ENCODE data around the gene KLHL1.

Gene KLHL1

DNA sequence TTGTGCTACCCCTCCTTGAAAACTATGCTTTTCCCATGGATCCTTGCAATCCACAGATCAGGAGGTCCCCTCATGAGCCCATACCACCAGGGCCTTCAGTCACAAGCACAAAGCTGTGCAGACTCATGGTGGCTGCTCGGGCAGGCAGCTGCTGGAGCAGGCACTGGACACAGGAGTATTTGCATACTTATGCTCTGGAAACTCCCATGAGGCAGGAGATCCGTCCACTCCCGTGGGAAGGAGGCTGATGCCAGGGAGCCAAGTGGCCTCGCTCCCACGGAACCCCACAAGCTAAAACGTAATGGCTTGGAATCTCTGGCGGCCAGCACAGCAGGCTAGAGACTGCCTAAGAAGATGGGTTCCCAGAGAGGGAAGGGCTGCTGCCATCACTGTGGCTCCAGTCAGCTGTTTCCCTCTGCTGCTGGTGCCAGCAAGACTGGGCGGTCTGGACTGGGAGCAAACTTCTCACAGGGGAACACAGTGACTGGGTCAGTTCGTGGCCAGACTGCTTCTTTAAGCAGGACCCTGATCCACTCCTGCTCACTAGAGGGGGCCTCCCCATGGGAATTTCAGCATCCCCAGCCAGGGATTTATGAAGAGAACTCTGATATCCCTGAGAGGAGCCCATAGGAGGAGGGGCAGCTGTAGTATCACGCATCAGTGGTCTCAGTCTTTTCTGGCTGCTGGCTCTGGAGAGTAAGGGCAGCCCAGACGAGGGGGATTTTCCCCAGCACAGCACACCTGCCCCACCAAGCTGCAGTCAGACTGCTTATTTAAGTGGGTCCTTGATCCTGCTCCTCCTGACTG is 370.9 kb downstream of the KLHL1 start:
- DNase-seq (ENCODE audit: low read depth), result no peak
- H3K4me3 ChIP-seq (ENCODE audit: low read depth, low read length), result no peak overlapping the region
- TF ChIP-seq, protein P1, sequence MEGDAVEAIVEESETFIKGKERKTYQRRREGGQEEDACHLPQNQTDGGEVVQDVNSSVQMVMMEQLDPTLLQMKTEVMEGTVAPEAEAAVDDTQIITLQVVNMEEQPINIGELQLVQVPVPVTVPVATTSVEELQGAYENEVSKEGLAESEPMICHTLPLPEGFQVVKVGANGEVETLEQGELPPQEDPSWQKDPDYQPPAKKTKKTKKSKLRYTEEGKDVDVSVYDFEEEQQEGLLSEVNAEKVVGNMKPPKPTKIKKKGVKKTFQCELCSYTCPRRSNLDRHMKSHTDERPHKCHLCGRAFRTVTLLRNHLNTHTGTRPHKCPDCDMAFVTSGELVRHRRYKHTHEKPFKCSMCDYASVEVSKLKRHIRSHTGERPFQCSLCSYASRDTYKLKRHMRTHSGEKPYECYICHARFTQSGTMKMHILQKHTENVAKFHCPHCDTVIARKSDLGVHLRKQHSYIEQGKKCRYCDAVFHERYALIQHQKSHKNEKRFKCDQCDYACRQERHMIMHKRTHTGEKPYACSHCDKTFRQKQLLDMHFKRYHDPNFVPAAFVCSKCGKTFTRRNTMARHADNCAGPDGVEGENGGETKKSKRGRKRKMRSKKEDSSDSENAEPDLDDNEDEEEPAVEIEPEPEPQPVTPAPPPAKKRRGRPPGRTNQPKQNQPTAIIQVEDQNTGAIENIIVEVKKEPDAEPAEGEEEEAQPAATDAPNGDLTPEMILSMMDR (IDR thresholded peaks at IDR 0.05; ENCODE audit: low read depth, low read length, missing control alignments), result no peak

DNA sequence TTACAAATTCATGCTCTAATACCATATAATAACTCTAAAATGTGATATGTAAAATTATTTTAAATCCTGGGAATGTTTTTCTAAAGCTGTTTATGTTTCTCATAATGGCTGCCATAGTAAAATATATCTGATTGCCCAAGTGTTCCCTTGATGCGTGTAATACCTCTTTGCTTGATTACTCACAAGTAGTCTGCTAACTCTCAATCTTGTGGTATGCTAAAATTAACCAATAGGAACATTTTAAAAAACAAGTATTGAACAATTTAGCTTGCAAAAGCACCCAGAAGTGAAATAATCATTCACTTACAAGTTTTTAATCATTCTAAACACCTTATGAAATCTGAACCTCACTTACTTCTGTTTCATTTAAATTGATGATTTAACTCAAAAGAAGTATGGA is 386.6 kb downstream of the KLHL1 start:
- TF ChIP-seq, protein P1 (IDR thresholded peaks at IDR 0.05; ENCODE audit: low read depth, low read length, missing control alignments), result no peak
- no peak for DNase-seq (ENCODE audit: low read depth)
- no peak overlapping the region for H3K4me3 ChIP-seq (ENCODE audit: low read depth, low read length)

DNA sequence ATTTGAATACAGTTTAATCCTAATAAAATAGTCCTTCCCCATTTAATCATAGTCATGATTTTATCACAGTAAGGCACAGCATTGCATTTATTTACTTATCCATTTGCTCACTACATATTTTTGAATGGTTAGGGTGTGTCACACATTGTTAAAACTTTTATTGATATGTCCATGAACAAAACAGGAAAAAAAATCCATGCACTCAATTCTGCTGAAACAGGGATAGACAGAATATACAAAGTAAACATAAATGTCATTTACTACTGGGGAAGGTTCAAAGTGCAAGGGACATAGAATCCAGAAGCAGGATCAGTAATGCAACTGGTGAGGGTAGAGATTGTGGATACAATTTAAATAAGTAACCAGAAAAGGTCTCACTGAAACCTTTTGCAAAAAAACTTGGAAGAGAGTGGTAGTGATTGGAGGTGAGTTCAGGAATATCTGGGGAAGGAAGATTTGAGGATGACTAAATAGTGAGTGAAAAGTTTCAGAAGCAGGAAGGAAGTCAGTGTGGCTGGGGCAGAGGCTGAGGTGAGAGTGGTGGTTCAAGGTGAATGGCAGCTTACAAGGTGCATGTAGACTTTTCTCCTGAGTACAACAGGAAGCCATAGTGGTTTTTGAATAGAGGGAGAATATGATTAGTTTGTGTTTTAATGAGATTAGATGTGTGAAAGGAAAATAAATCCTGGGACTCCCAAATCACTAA is 387.8 kb downstream of the KLHL1 start:
- no peak overlapping the region for H3K4me3 ChIP-seq (ENCODE audit: low read depth, low read length)
- TF ChIP-seq, protein P1 (IDR thresholded peaks at IDR 0.05; ENCODE audit: low read depth, low read length, missing control alignments), result no peak
- DNase-seq (ENCODE audit: low read depth), result no peak

DNA sequence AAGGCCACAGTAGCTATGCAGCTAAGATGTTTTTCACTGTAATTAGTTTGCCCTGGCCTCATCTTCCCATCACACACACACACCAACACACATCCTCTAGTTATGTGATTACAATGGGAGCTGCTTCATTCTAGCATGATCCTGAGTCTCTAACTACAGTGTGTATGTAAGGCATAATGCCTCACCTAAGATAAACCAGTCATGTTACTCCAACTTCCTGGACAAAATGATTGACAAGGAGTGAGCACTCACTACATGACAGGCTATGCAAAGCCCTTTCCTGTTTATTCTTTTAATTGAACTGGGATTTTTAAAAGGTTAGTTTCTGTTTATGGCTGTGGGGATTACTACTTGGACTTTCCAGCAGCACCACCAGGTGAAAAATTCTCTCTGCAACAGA is 401.4 kb downstream of the KLHL1 start:
- TF ChIP-seq, protein P1 (IDR thresholded peaks at IDR 0.05; ENCODE audit: low read depth, low read length, missing control alignments), result no peak
- H3K4me3 ChIP-seq (ENCODE audit: low read depth, low read length), result no peak overlapping the region
- DNase-seq (ENCODE audit: low read depth), result no peak

DNA sequence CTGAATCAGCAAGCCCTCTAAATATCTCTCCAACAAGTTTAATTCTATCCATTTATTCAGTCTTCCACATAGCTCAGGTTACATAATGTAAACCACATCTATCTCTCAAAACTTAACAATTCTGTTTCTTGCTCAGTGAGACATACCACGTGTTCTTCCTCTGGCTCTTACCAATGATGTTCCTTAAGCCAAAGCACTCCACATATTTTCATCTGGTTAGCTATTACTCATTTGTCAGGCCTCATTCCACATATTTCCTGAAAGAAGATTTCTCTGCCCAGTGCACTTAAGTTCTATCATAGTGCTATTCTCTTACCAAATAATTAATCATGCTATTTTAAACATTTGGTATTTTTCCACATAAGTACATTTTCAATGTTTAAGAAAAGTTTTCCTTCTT is 403.9 kb downstream of the KLHL1 start:
- H3K4me3 ChIP-seq (ENCODE audit: low read depth, low read length), result no peak overlapping the region
- TF ChIP-seq, protein P1 (IDR thresholded peaks at IDR 0.05; ENCODE audit: low read depth, low read length, missing control alignments), result no peak
- DNase-seq (ENCODE audit: low read depth), result no peak

DNA sequence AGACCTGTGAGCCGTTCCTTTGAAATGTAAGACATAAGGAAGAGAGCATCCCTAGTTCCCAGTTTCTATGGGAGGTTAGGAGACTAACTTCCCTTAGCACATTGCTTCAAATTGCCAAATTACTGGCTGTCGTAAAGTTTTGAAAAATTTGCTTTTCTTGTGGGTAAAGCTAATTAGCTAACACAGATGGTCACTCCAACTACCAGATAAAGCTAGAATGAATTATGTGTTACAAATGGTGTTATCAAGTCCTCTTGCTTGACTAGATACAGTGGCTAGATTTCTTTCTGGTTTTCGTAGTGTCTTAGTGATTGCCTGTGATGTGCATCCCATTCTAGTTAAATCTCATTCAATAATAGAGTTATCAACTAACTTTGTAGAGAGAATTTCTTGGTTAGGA is 417.3 kb downstream of the KLHL1 start:
- DNase-seq (ENCODE audit: low read depth), result no peak
- no peak overlapping the region for H3K4me3 ChIP-seq (ENCODE audit: low read depth, low read length)
- TF ChIP-seq, protein P1 (IDR thresholded peaks at IDR 0.05; ENCODE audit: low read depth, low read length, missing control alignments), result no peak
